NCI-H2171 treated with DMSO at 0.1 percent for 48 hours (cell line): Measurements from ENCODE around the gene PDK4.

Experiments used
- DNase-seq: peaks from one replicate; lab custom pipeline; 2025; lab: John Stamatoyannopoulos, UW

Gene PDK4

GRCh38 chr7:95596198-95597063 lies at the start of gene PDK4:
PDK4 (minus strand) TSS chr7:95596516; CDS start chr7:95596293, 223 bp downstream.
- DNase-seq = peak; percentile 40

GRCh38 chr7:95642173-95642572 lies 45.9 kb upstream of the PDK4 start:
- no peak for DNase-seq

- DNase-seq = no peak
These were observed 40.0 kb upstream of the PDK4 start for GRCh38 chr7:95636140-95636940.

GRCh38 chr7:95632609-95633008 lies 36.3 kb upstream of the PDK4 start:
- no peak for DNase-seq

GRCh38 chr7:95631527-95631926 lies 35.2 kb upstream of the PDK4 start:
- DNase-seq = no peak

GRCh38 chr7:95630702-95631458 lies 34.6 kb upstream of the PDK4 start:
- DNase-seq = no peak

GRCh38 chr7:95628831-95629439 lies 32.6 kb upstream of the PDK4 start:
- no peak for DNase-seq

GRCh38 chr7:95623788-95624187 lies 27.5 kb upstream of the PDK4 start:
- DNase-seq = no peak

GRCh38 chr7:95622859-95623258 lies 26.5 kb upstream of the PDK4 start:
- DNase-seq = no peak

- no peak for DNase-seq
These were observed 25.8 kb upstream of the PDK4 start for GRCh38 chr7:95622001-95622549.

- DNase-seq = no peak
These were observed 25.1 kb upstream of the PDK4 start for GRCh38 chr7:95621404-95621803.

GRCh38 chr7:95620631-95621030 lies 24.3 kb upstream of the PDK4 start:
- DNase-seq = no peak

GRCh38 chr7:95619921-95620320 lies 23.6 kb upstream of the PDK4 start:
- DNase-seq = no peak

- no peak for DNase-seq
These were observed 23.2 kb upstream of the PDK4 start for GRCh38 chr7:95619517-95619916.

- no peak for DNase-seq
These were observed 18.2 kb upstream of the PDK4 start for GRCh38 chr7:95614442-95614940.

- no peak for DNase-seq
These were observed 14.9 kb upstream of the PDK4 start for GRCh38 chr7:95611224-95611623.

GRCh38 chr7:95609277-95609971 lies 13.1 kb upstream of the PDK4 start:
- peak; percentile 33 for DNase-seq

- DNase-seq = peak; percentile 70
These were observed 12.2 kb upstream of the PDK4 start for GRCh38 chr7:95608359-95609173.

GRCh38 chr7:95607561-95607960 lies 11.2 kb upstream of the PDK4 start:
- no peak for DNase-seq

- no peak for DNase-seq
These were observed 9.0 kb upstream of the PDK4 start for GRCh38 chr7:95605275-95605674.
